ENCODE data around the gene RPS28.
"Not testable (repeated sequence)": the region's sequence is repeated elsewhere in the genome, so short reads cannot be mapped to it uniquely, and the experiment has no call there.

The RPS28 gene

GRCh38 chr19:8321067-8321985 lies at the start of gene RPS28, which contains the start of gene NDUFA7:
Gene RPS28, plus strand, starts transcription at chr19:8321496. Its CDS starts 35 bp downstream, at chr19:8321531.
Gene NDUFA7, minus strand, starts transcription at chr19:8321375. Its CDS starts 17 bp downstream, at chr19:8321358.
- Histone ChIP-seq H3K4me3 (peak within 1 kb of the TSS; percentile 90), H3K27ac (peak within 1 kb of the TSS; percentile 94 to 96)
- TF ChIP-seq CTCF (IDR thresholded peaks at IDR 0.05) = no peak
- peak; percentile 97 for DNase-seq (ENCODE audit: low spot score)

GRCh38 chr19:8276508-8276907 lies 44.8 kb upstream of the RPS28 start:
- not testable (repeated sequence) for H3K4me3 ChIP-seq; H3K27ac ChIP-seq; DNase-seq (ENCODE audit: low spot score)

- not testable (repeated sequence) for DNase-seq (ENCODE audit: low spot score); H3K27ac ChIP-seq; H3K4me3 ChIP-seq
Measured at GRCh38 chr19:8291337-8291736, 30.0 kb upstream of the RPS28 start.

- Histone ChIP-seq H3K27ac (no peak overlapping the region), H3K4me3 (no peak overlapping the region)
- TF ChIP-seq CTCF (IDR thresholded peaks at IDR 0.05) = no peak
- no peak for DNase-seq (ENCODE audit: low spot score)
Measured at GRCh38 chr19:8302357-8302691, 19.0 kb upstream of the RPS28 start.

GRCh38 chr19:8302734-8303133 lies 18.6 kb upstream of the RPS28 start:
- no peak for DNase-seq (ENCODE audit: low spot score)
- TF ChIP-seq CTCF (IDR thresholded peaks at IDR 0.05) = no peak
- Histone ChIP-seq H3K4me3 (no peak overlapping the region), H3K27ac (no peak overlapping the region)

GRCh38 chr19:8304841-8305621 lies 16.3 kb upstream of the RPS28 start:
- Histone ChIP-seq H3K27ac (no peak overlapping the region), H3K4me3 (no peak overlapping the region)
- no peak for DNase-seq (ENCODE audit: low spot score)
- TF ChIP-seq CTCF (IDR thresholded peaks at IDR 0.05) = no peak

- no peak for DNase-seq (ENCODE audit: low spot score)
- no peak for TF ChIP-seq CTCF (IDR thresholded peaks at IDR 0.05)
- no peak overlapping the region for H3K4me3 ChIP-seq
- H3K27ac ChIP-seq = peak overlapping the region in 1 of 2 donors; percentile 35
Measured at GRCh38 chr19:8305798-8306197, 15.5 kb upstream of the RPS28 start.
